Peyer's patch (tissue), 4 donors: Measurements from ENCODE around the gene ASRGL1.

Source experiments
- POLR2A ChIP-seq, 2 donors: fragments of 450-650 bp; IDR thresholded peaks; one replicate each; pipeline ENCODE4 v1.5.1; 2017; ENCODE audit warnings: antibody characterized with exemption in 2 of 2, mild to moderate bottlenecking in 2 of 2, moderate library complexity in 2 of 2
- TF ChIP-seq, protein P1 (sequence below), 6 experiments: fragments of 450-650 bp in 4 of 6; fragments of 200-600 bp in 2 of 6; sonication (generic) in 1 of 6; IDR thresholded peaks; one replicate each; pipeline ENCODE4 v1.5.1; 2017 to 2019; ENCODE audit warnings: antibody characterized with exemption in 6 of 6, mild to moderate bottlenecking in 3 of 6, moderate library complexity in 1 of 6

DNA sequence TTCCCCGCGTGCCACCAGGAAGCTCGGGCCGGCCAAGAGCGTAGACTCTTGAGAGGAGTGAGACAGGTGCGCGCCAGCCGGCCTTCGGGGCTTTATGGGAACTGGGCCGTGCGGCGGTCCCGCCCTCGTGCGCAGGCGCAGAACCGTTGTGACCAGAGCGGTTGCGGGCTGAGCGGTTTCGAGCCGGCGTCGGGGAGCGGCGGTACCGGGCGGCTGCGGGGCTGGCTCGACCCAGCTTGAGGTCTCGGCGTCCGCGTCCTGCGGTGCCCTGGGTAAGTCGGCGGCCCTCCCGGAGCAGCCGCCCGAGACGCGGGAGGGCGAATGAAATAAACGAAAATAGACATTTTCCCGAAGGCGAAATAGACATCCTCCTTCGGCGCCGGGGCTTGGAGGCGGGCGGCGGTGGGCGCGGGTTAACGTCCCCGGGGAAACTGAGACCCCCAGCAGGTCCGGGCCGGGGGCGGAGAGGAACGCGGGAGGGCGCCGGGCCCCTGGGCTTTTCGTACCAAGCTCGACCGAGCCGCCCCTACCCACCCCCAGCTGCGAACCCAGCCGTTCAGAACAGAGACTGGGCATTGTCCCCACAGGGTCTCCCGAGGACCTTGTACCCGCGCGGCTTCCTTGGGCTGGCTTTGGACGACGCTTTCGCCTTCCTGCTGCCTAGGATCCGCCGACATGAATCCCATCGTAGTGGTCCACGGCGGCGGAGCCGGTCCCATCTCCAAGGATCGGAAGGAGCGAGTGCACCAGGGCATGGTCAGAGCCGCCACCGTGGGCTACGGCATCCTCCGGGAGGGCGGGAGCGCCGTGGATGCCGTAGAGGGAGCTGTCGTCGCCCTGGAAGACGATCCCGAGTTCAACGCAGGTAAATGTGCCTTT is at the start of gene ASRGL1:
- TF ChIP-seq, protein P1, sequence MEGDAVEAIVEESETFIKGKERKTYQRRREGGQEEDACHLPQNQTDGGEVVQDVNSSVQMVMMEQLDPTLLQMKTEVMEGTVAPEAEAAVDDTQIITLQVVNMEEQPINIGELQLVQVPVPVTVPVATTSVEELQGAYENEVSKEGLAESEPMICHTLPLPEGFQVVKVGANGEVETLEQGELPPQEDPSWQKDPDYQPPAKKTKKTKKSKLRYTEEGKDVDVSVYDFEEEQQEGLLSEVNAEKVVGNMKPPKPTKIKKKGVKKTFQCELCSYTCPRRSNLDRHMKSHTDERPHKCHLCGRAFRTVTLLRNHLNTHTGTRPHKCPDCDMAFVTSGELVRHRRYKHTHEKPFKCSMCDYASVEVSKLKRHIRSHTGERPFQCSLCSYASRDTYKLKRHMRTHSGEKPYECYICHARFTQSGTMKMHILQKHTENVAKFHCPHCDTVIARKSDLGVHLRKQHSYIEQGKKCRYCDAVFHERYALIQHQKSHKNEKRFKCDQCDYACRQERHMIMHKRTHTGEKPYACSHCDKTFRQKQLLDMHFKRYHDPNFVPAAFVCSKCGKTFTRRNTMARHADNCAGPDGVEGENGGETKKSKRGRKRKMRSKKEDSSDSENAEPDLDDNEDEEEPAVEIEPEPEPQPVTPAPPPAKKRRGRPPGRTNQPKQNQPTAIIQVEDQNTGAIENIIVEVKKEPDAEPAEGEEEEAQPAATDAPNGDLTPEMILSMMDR (IDR thresholded peaks at IDR 0.05): no peak
- TF ChIP-seq POLR2A (IDR thresholded peaks at IDR 0.05): no peak
